OCI-LY3 (cell line): ENCODE data around the gene TEX264.

Experiments
- EZH2phosphoT487 ChIP-seq: fragments of 200-600 bp; shearing (Covaris generic); IDR thresholded peaks from 2 replicates; pipeline ENCODE4 v1.6.1; 2018; ENCODE audit warnings: antibody characterized with exemption, mixed run types, low read depth
- TF ChIP-seq, protein P1 (sequence below): fragments of 200-600, 300-600 bp; sonication (generic); IDR thresholded peaks from 2 replicates; pipeline ENCODE4 v1.5.1; 2014; ENCODE audit warnings: antibody characterized with exemption, low read length, low read depth

DNA sequence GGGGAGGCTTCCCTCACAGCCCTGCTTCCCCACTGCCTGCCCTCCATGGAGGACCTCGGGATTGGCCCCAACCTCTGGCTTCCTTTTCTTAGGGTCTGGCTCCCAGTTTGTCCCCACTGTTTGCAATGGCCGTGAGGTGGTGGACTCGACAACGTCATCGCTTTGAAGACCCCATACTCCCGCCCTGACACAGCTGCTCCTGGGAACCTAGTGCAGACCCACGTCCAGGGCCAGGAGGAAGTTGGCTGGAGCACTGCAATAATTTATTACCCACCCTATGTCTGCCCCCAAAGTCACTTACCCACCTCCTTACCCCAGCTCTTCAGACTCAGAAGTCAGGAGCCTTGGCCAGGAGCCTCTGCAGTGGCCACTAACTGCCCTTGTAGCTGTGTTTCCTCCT lies 46.9 kb downstream of the TEX264 start:
- TF ChIP-seq, protein P1, sequence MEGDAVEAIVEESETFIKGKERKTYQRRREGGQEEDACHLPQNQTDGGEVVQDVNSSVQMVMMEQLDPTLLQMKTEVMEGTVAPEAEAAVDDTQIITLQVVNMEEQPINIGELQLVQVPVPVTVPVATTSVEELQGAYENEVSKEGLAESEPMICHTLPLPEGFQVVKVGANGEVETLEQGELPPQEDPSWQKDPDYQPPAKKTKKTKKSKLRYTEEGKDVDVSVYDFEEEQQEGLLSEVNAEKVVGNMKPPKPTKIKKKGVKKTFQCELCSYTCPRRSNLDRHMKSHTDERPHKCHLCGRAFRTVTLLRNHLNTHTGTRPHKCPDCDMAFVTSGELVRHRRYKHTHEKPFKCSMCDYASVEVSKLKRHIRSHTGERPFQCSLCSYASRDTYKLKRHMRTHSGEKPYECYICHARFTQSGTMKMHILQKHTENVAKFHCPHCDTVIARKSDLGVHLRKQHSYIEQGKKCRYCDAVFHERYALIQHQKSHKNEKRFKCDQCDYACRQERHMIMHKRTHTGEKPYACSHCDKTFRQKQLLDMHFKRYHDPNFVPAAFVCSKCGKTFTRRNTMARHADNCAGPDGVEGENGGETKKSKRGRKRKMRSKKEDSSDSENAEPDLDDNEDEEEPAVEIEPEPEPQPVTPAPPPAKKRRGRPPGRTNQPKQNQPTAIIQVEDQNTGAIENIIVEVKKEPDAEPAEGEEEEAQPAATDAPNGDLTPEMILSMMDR: no peak
- no peak for TF ChIP-seq EZH2phosphoT487
